GM12878 (cell line): ENCODE results near the gene CPLX1. TPM values are rescaled to one million over a fixed set of nuclear protein-coding genes. Genes with fewer than 3 reads are reported as not detected.

Source experiments
- ATAC-seq: fragments of 200-7000 bp; cut with Tn5 transposase; 3 replicates; pipeline ENCODE4 v1.9.1; 2020; ENCODE audit warnings: mild to moderate bottlenecking, moderate library complexity
- BruUV-seq: library from RNA; stranded (reverse); fragments of 400-500 nt; replicated peaks from 2 replicates; lab custom pipeline; 2021; lab: Mats Ljungman, UMichigan
- CTCF ChIA-PET: fragments of 300-600 bp; sonication (Branson Sonifier 250); formaldehyde crosslinking; extraction: SDS; loops from one replicate; lab custom pipeline; 2021; ENCODE audit warnings: inconsistent platforms; lab: Yijun Ruan, JAX
- POLR2A ChIA-PET: fragments of 350-600 bp; formaldehyde crosslinking; extraction: SDS; loops from one replicate; lab custom pipeline; 2021; ENCODE audit warnings: inconsistent platforms; lab: Charles Lee
- RAD21 ChIA-PET: fragments of 300-600 bp; sonication (Branson Sonifier 250); formaldehyde crosslinking; loops from one replicate; lab custom pipeline; 2023; ENCODE audit warnings: antibody characterized with exemption; ENCODE audit not compliant: unreplicated experiment; lab: Charles Lee
- SMC1A ChIA-PET: fragments of 300-600 bp; sonication (Branson Sonifier 250); formaldehyde crosslinking; loops from one replicate; lab custom pipeline; 2023; ENCODE audit not compliant: unreplicated experiment, uncharacterized antibody; lab: Charles Lee
- DNase-seq: peaks from one replicate; pipeline ENCODE4 v3.0.0-alpha.2; 2011; ENCODE audit warnings: low read depth, low spot score
- FAIRE-seq: peaks from 3 replicates; lab custom pipeline; 2011; peaks lifted over from hg19 to GRCh38; lab: Jason Lieb, UNC
- H2AFZ ChIP-seq: 2 replicates; pipeline ENCODE4 v1.6.0; 2011; ENCODE audit warnings: low read depth, low read length, control low read depth; ENCODE audit not compliant: control insufficient read depth
- H3K27ac ChIP-seq: 2 replicates; pipeline ENCODE4 v1.5.1; 2011; ENCODE audit warnings: control low read depth; ENCODE audit not compliant: control insufficient read depth, insufficient read depth
- H3K27me3 ChIP-seq, 2 experiments: replicated peaks in 1 of 2; 2 replicates each; pipeline versions ENCODE4 v1.6.0 to v1.6.1; 2011; ENCODE audit warnings: low read length in 1 of 2; ENCODE audit not compliant: control insufficient read depth in 2 of 2, insufficient read depth in 2 of 2
- H3K36me3 ChIP-seq, 2 experiments: 2 replicates each; pipeline ENCODE4 v1.5.1; 2011; ENCODE audit warnings: low read length in 1 of 2; ENCODE audit not compliant: control insufficient read depth in 2 of 2, insufficient read depth in 2 of 2
- H3K4me1 ChIP-seq: 2 replicates; pipeline ENCODE4 v1.6.1; 2011; ENCODE audit warnings: mild to moderate bottlenecking, low read length, moderate library complexity, mixed read lengths; ENCODE audit not compliant: control insufficient read depth, insufficient read depth
- H3K4me2 ChIP-seq: 2 replicates; pipeline ENCODE4 v1.6.0; 2011; ENCODE audit warnings: control low read depth; ENCODE audit not compliant: control insufficient read depth, insufficient read depth
- H3K4me3 ChIP-seq: fragments of 200-600 bp; sonication (generic); 2 replicates; pipeline ENCODE4 v1.5.1; 2016
- H3K79me2 ChIP-seq: 2 replicates; pipeline ENCODE4 v1.6.0; 2011; ENCODE audit warnings: low read length; ENCODE audit not compliant: control insufficient read depth, insufficient read depth
- H3K9ac ChIP-seq: 2 replicates; pipeline ENCODE4 v1.8.0; 2011; ENCODE audit warnings: low read length, control low read depth, mixed read lengths; ENCODE audit not compliant: control insufficient read depth, insufficient read depth
- H3K9me3 ChIP-seq: replicated peaks from 3 replicates; pipeline ENCODE4 v1.5.1; 2011; ENCODE audit warnings: mild to moderate bottlenecking, low read length; ENCODE audit not compliant: control insufficient read depth, insufficient read depth
- H4K20me1 ChIP-seq: 2 replicates; pipeline ENCODE4 v1.6.0; 2011; ENCODE audit not compliant: control insufficient read depth, insufficient read depth
- BHLHE40 ChIP-seq, 2 experiments: fragments of 450-650 bp in 1 of 2; IDR thresholded peaks; 2 replicates each; pipeline ENCODE4 v1.6.1; 2011 to 2017; ENCODE audit warnings: low read depth in 2 of 2, borderline replicate concordance in 1 of 2, improper control_type of control experiment in 1 of 2, low read length in 1 of 2, mild to moderate bottlenecking in 1 of 2
- CBX3 ChIP-seq: fragments of 200-600 bp; sonication (generic); IDR thresholded peaks from 2 replicates; pipeline ENCODE4 v1.6.1; 2016; ENCODE audit warnings: low read depth, borderline replicate concordance
- CREM ChIP-seq: IDR thresholded peaks from 2 replicates; pipeline ENCODE4 v1.6.1; 2014; ENCODE audit warnings: antibody characterized with exemption, low read depth
- FOS ChIP-seq: IDR thresholded peaks from 3 replicates; pipeline ENCODE4 v1.6.1; 2011; ENCODE audit warnings: borderline replicate concordance; ENCODE audit not compliant: insufficient read length; ENCODE audit errors: extremely low read depth
- HCFC1 ChIP-seq: fragments of 150-350 bp; IDR thresholded peaks from 2 replicates; pipeline ENCODE4 v1.6.1; 2014; ENCODE audit warnings: low read length
- JUNB ChIP-seq: IDR thresholded peaks from 2 replicates; pipeline ENCODE4 v1.6.1; 2016; ENCODE audit warnings: antibody characterized with exemption, mild to moderate bottlenecking
- NFXL1 ChIP-seq: fragments of 450-650 bp; IDR thresholded peaks from 2 replicates; pipeline ENCODE4 v1.6.1; 2017; ENCODE audit warnings: antibody characterized with exemption, mild to moderate bottlenecking, borderline replicate concordance
- NR2C1 ChIP-seq: fragments of 450-650 bp; IDR thresholded peaks from 2 replicates; pipeline ENCODE4 v1.6.1; 2017; ENCODE audit warnings: antibody characterized with exemption, mild to moderate bottlenecking, moderate library complexity
- POLR2A ChIP-seq: IDR thresholded peaks from 2 replicates; pipeline ENCODE4 v1.6.1; 2011; ENCODE audit warnings: low read depth, mild to moderate bottlenecking, low read length
- SMAD1 ChIP-seq: fragments of 450-650 bp; IDR thresholded peaks from 2 replicates; pipeline ENCODE4 v1.6.1; 2018; ENCODE audit warnings: mild to moderate bottlenecking, low read depth; ENCODE audit not compliant: partially characterized antibody
- WGBS: methylation state at CpG from one replicate; pipeline ENCODE4 v1.1.6; 2016; ENCODE audit warnings: low lambda C conversion rate; ENCODE audit not compliant: insufficient replicate concordance, insufficient coverage; ENCODE audit errors: missing lambda C conversion rate; 5-methylcytosine and 5-hydroxymethylcytosine counted together
- in situ Hi-C: fragments of 300-500 bp; cut with MboI; formaldehyde crosslinking; loops from 9 replicates; pipeline ENCODE4 v1.14.3; 2018; ENCODE audit warnings: mixed read lengths
- intact Hi-C: fragments of 100-400 bp; cut with micrococcal nuclease; formaldehyde crosslinking; loops from one replicate; pipeline ENCODE4 v1.14.2; 2022; ENCODE audit not compliant: unreplicated experiment
- polyA plus RNA-seq, 11 experiments: library from polyadenylated mRNA; depleted of rRNA in 4 of 11; unstranded in 6 of 11; stranded (reverse) in 5 of 11; fragments of >200 nt; fragmentation: Nextera tagmentation in 4 of 11; fragmentation: Illumina TruSeq in 1 of 11; extraction: Ambion mirVana in 4 of 11; extraction: Trizol in 1 of 11; gene quantifications; 1 replicate in 1 of 11; 2 replicates in 10 of 11; pipeline versions ENCODE4 v1.2.1 to v1.2.3, GENCODE V29; 2011 to 2016; ENCODE audit warnings: inconsistent platforms in 2 of 11, missing spikeins in 2 of 11, low read depth in 1 of 11
- total RNA-seq, 4 experiments: library from RNA; depleted of rRNA in 3 of 4; stranded (reverse); fragments of >200 nt in 3 of 4; fragmentation: Illumina TruSeq in 1 of 4; extraction: Trizol in 1 of 4; gene quantifications; 2 replicates each; pipeline versions ENCODE4 v1.2.1 to v1.2.3, GENCODE V29; 2013 to 2021
- TF ChIP-seq, protein P1 (sequence below), 3 experiments: IDR thresholded peaks in 2 of 3; conservative IDR thresholded peaks in 1 of 3; 2 replicates each; pipeline ENCODE4 v1.5.1; 2011; ENCODE audit warnings: low read depth in 3 of 3, low read length in 3 of 3, mild to moderate bottlenecking in 3 of 3, control low read depth in 2 of 3, moderate library complexity in 2 of 3, inconsistent platforms in 1 of 3, mixed read lengths in 1 of 3; ENCODE audit not compliant: control insufficient read depth in 2 of 3, insufficient read depth in 1 of 3; ENCODE audit errors: extremely low read depth in 1 of 3
- TF ChIP-seq, protein P2 (sequence below): IDR thresholded peaks from 2 replicates; pipeline ENCODE4 v1.6.1; 2011; ENCODE audit warnings: mild to moderate bottlenecking, low read depth, low read length, moderate library complexity; ENCODE audit not compliant: insufficient replicate concordance

CPLX1 gene
- total and polyA plus RNA-seq, 10 of the 15 experiments (the other 5 are each of a cell fraction or from before 2014, with no cell fraction given) = 0.04 to 1.2 (median 0.13) TPM; not detected in 5

DNA sequence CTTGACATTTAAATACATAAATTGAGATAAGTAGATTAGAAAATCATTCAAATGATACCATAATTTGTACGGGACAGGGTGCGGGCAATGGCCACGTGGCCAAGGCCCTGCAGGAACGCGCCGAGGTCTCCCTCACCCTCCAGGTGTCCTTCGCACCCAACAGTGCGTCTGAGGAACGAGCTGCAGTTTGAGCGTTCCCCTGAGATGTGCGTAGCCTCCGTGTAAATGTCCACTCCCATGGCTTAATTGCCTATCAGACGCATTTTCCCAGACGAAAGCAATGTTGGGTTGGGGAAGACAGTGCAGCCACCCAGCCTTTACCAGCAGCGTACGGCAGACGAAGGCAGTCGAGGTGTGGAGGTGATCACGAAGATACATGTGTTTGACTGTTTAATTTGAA lies 56.4 kb downstream of the CPLX1 start (continued):
- no peak for TF ChIP-seq HCFC1
- TF ChIP-seq, all 136 proteins: peak for 0

DNA sequence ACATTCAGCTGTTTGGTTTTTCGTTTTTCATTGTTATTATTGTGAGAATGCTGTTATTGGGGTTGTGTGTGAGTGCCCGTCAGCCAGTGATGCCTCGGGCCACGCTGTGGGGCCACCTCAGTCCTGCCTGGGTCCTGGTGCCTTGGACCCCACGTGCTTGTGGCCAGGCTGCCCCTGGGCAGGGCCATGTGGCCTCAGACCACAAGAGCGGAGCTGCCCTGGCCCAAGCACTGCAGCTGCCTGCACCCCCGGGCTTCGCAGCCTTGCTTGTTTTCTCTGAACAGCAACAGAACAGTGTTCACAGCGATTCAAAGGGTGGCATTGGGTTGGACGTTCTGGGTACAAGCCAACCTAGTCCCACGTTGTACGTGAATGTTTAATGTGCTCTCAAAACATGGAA lies 56.9 kb downstream of the CPLX1 start:
- ChIA-PET CTCF (interaction anchor here (1.2 to 2.6 kb wide), 2 partner anchors 26 to 218 kb away, joined by 3 to 8 read pairs; partner anchors contain the start of gene IDUA), POLR2A (no interaction called here), RAD21 (no interaction called here), SMC1A (interaction anchor here (0.5 kb wide), 1 partner anchor 161 kb away, joined by 4 read pairs; no protein-coding TSS in a partner anchor)
- DNase-seq (no peak), FAIRE-seq (no peak), ATAC-seq (no peak)
- H3K79me2 ChIP-seq = peaks cover 13% of the 10 kb centered on the region
- H3K27ac ChIP-seq = no peak overlapping the region
- no peaks in the 10 kb centered on the region for H3K4me1 ChIP-seq
- intact Hi-C loops (no loop called here), in situ Hi-C loops (no loop called here)
- peak; percentile 37; the same call in 1 of the 2 replicates for TF ChIP-seq POLR2A
- no peak for TF ChIP-seq SMAD1
- no peaks in the 10 kb centered on the region for H3K27me3 ChIP-seq
- peaks cover 22 to 29% of the 10 kb centered on the region in 2 experiments for H3K36me3 ChIP-seq
- no peaks in the 10 kb centered on the region; the same call in 1 of the 2 replicates for H4K20me1 ChIP-seq
- no peak overlapping the region for H3K4me2 ChIP-seq
- BruUV-seq = no TSS peak
- H3K9ac ChIP-seq = no peak overlapping the region
- no peak overlapping the region for H3K4me3 ChIP-seq
- H3K9me3 ChIP-seq = no peaks in the 10 kb centered on the region
- H2AFZ ChIP-seq = no peak overlapping the region
- 98% methylated on average over 12 of the region's 12 CpGs for WGBS

DNA sequence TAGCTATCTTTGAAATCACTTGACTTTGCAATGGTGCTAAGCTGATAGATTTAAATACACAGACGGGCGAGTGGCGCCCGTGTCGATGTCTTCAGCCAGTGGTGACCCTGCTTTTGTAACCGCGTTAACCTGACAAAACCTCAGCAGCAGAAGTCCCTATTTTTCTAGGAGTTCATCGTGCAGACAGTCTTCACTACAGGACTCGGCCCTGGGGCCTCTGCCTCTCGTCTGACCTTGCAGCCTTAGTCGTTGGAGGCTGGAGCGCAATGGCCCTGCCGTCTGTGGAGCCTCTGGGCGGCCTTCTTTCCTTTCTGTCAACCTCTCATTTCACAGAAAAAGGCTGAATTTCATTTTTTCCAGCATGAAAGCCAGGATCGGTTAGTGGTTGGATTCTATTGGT lies 57.9 kb downstream of the CPLX1 start:
- TSS peak; percentile 47 for BruUV-seq
- DNase-seq (no peak), ATAC-seq (no peak), FAIRE-seq (no peak)
- Histone ChIP-seq H3K4me2 (no peak overlapping the region), H3K9ac (no peak overlapping the region), H3K4me3 (no peak overlapping the region), H3K36me3 (peaks cover 27 to 32% of the 10 kb centered on the region in 2 experiments), H4K20me1 (no peaks in the 10 kb centered on the region; the same call in 1 of the 2 replicates), H2AFZ (no peak overlapping the region), H3K27ac (no peak overlapping the region), H3K27me3 (no peaks in the 10 kb centered on the region), H3K79me2 (peaks cover 11% of the 10 kb centered on the region), H3K9me3 (no peaks in the 10 kb centered on the region), H3K4me1 (no peaks in the 10 kb centered on the region)
- intact Hi-C loops (no loop called here), in situ Hi-C loops (no loop called here)
- WGBS = 97% methylated on average over 15 of the region's 15 CpGs
- ChIA-PET CTCF (interaction anchor here (2.6 to 3.1 kb wide), 2 partner anchors 25 to 219 kb away, joined by 8 to 11 read pairs; partner anchors contain the start of gene IDUA), RAD21 (no interaction called here), SMC1A (no interaction called here), POLR2A (interaction anchor here (0.9 kb wide), 1 partner anchor 14 kb away, joined by 3 read pairs; no protein-coding TSS in a partner anchor)
- TF ChIP-seq BHLHE40 (IDR thresholded peaks at IDR 0.05; ENCODE audit: borderline replicate concordance in 1 of 2, low read depth in 2 of 2, low read length in 1 of 2) (no peak), NFXL1 (no peak), CBX3 (no peak), JUNB (no peak), CREM (no peak), FOS (no peak), NR2C1 (no peak)
- TF ChIP-seq, protein P1, sequence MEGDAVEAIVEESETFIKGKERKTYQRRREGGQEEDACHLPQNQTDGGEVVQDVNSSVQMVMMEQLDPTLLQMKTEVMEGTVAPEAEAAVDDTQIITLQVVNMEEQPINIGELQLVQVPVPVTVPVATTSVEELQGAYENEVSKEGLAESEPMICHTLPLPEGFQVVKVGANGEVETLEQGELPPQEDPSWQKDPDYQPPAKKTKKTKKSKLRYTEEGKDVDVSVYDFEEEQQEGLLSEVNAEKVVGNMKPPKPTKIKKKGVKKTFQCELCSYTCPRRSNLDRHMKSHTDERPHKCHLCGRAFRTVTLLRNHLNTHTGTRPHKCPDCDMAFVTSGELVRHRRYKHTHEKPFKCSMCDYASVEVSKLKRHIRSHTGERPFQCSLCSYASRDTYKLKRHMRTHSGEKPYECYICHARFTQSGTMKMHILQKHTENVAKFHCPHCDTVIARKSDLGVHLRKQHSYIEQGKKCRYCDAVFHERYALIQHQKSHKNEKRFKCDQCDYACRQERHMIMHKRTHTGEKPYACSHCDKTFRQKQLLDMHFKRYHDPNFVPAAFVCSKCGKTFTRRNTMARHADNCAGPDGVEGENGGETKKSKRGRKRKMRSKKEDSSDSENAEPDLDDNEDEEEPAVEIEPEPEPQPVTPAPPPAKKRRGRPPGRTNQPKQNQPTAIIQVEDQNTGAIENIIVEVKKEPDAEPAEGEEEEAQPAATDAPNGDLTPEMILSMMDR (IDR thresholded peaks at IDR 0.05 in 2 of 3, conservative IDR thresholded peaks at IDR 0.05 in 1 of 3; ENCODE audit: control insufficient read depth in 2 of 3, extremely low read depth in 1 of 3, insufficient read depth in 1 of 3, low read depth in 3 of 3, low read length in 3 of 3) = no peak
- TF ChIP-seq, protein P2, sequence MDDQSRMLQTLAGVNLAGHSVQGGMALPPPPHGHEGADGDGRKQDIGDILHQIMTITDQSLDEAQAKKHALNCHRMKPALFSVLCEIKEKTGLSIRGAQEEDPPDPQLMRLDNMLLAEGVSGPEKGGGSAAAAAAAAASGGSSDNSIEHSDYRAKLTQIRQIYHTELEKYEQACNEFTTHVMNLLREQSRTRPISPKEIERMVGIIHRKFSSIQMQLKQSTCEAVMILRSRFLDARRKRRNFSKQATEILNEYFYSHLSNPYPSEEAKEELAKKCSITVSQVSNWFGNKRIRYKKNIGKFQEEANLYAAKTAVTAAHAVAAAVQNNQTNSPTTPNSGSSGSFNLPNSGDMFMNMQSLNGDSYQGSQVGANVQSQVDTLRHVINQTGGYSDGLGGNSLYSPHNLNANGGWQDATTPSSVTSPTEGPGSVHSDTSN = no peak
